ENCODE measurements around the gene RASSF5.

RASSF5 gene

DNA sequence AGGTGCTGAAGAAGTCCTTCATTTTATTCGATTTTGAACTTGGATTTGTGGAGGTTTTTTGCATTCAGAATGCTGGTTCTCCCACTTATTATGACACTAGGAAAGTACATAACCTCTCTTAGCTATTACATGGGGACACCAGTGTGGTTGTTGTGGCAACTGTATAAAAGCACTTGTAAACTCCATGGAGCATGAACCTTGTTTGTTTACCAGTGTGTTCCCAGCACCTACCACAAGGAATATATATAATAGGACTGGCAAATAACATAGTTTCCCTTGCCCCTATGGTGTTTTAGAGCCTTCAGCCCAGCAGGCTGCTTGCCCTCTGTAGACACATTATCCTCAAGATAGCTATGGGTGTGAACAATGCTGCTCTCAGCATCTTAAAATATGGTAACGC lies 43.1 kb downstream of the RASSF5 start:
- no peak for DNase-seq (ENCODE audit: low read depth)

DNA sequence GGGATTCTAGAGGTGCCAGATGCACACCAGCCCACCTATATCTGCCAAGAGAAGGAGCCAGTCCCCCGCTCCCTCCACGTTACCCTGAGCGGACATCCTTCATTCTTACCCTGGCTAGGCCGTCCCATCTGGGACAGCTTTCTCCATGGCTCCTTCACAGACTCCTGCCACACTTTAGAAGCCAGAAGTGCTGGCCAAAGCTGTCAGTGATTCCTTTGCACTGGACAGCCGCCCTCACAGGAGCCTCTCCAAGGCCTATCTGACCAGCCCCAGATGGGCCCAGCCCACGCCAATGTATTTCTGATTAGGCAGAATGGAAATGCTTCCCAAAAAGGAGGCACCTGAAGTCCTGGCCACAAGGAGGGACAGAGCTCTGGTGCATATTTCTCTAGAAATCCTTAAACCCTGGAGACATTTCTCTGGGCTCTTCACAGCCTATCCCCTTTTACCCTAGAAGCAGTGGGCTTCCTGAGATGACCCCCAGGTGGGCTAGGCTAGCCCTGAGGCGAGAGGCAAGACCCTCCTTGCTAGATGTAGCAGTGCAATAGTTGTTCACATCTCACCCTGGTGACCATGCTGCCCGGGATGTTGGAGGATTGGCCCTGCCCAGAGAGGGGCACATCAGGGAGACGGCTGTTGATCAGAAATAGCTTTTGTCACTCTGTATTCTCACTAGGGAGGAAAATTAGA lies 44.1 kb downstream of the RASSF5 start:
- DNase-seq (ENCODE audit: low read depth), result no peak

DNA sequence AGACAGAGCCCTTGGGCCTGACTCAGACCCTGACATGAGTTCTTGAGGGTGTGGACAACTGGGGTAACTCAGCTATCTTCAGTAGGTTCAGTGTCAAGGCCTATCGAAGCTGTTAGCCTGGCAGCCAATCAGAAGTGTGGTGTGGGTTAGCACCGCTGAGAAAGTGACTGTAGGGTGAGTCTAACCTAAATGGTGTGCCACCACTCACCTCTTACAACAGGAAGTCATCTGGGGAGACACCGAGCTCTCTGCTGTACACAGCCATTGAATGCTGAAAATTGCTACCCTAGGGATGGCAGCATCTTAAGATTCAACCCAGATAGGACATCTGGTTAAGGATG lies 44.6 kb downstream of the RASSF5 start:
- peak; percentile 70 for DNase-seq (ENCODE audit: low read depth)

DNA sequence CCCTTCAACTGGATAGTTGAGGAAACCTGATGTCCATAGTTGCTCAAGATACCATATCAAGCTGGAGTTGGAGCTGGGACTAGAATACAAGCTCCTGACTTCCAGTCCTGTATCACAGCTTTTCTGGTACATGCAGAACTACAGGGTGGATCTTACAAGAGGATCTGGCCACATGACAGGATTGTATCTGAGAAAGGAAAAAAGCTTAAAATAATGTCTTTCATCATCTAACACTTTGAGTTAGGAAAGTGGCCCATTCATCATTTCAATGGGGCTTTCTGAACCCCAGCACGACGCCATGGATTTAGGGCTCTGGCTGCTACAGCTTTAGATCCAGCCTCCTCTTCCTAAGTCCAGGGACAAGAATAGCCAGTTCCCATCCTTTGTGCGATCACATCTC lies 46.9 kb downstream of the RASSF5 start:
- DNase-seq (ENCODE audit: low read depth), result no peak

DNA sequence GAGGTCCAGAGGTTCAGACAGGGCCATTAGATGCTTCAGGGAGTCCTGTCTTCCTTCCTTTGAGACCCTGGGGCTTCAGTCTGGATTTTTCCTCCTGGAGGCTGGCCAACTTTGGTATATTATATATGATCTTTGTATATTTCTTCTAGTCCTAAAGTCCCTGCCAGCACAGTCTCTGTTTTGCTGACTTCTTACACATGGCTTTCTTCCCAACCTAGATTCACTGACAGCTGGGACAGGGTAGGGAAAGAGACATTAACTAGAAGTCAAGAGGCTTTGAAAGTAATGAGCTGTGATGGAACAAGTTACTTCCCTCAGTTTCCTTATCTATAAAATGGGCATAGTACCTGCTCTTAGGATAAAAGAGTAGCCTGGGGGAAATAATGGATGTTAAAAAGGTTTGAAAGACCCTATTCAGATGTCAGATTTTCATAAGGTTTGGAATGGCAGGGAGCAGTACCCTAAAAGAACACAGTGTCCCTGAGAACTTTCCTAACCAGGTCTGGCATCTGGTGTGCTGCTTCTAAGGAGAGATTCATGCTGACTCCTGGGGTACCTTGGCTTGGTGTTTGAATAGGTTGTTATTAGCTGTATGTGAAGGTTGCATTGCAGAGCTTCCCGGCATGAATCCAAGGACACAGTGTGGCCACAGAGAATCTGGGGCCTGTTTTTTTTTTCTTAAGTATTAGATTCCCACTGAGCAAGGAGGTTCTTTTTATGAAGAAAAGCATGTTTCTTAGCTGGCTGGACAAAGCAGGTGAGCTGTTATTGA lies 47.6 kb downstream of the RASSF5 start:
- DNase-seq (ENCODE audit: low read depth), result no peak

DNA sequence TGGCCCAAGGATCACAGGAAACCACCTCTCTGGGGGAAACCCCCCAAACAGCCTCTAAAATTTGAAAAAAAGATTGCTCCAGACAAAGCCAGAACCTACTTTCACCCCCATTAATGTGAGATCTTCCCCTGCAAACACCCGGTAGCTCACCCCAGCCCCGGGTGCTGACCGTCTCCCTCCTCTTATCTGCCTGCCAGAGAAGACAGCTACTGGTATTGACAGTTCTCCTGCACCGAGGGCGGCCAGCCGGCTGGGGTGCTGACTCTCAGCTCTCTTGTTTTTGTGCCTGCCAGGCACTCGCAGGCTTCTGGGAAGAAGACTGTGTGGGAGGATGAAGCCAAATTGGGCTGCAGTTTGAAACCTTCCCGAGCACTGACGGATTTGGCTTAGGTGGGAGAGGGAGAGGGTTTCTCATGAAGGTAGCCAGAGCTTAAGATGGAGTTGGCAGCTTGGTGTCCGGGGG lies 48.2 kb downstream of the RASSF5 start:
- DNase-seq (ENCODE audit: low read depth), result no peak

DNA sequence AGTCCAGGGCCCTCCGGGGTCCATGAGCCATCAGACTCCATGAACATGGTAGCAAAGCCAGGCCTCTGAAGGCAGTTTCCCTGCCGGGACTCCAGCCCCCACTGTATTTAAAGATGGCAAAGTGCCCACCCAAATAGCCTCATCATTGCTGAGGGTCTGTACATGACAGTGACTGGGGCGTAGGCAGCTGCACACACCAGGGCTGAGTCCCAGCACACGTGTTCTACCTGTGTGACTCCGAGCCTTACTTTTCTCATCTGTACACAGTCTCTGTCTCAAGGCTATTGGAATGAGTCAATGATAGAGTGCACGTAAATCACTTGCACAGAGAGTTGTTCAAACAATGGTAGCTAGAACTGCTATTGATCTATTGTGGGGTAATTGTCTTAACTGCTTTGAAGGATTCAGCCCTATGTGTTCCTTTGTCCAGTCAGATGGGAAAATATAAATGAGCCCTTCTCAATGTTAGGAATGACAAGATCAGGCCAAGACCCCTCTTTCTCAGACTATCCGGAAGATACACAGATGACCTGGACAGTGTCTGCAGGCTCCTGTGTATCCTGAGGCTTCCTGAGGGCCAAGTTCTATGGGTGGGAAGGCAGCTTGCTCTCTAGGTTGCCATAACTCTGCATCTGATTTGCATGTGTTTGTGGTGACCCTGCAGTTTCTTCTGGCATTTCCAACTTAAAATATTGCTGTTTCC lies 48.9 kb downstream of the RASSF5 start:
- no peak for DNase-seq (ENCODE audit: low read depth)

DNA sequence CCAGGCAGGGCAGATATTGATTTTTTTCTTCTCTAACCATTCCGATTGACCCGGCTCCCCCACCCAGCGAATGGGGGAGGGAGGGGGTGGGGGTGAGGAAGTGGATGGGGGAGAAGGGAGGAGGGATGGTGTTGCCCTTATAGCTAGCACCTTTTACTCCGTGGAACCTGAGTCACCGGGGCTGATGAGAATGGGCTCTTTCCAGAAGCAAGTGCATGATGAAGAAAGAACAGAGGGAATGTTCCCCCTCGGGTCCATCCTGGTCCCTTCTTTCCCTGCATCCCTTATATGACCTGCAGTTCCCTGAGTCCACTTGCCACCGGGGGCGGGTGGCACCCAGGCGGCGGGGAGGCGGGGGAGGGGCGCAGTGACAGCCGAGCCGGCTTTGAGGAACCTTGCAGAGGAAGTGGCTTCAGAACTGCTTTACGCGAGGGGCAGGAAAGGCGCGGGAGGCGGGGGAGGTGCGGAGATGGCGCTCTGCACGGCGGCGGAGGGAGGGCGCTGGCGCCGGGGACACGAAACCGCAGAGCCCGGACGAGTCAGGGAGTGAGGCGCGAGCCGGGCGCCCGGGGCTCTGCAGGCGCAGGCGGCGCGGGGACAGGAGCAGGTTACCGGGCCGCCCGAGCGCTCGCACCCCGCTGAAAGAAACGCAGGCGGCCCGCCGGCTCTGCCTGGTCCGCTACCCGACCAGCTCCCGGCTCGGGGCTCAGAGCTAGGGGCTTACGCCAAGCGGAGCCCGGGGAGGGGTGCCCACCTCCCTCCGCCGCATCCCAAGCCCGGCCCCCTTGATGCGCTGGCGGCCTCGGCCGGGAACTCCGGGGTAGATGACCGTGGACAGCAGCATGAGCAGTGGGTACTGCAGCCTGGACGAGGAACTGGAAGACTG lies 49.7 kb downstream of the RASSF5 start:
- peak; percentile 75 for DNase-seq (ENCODE audit: low read depth)

DNA sequence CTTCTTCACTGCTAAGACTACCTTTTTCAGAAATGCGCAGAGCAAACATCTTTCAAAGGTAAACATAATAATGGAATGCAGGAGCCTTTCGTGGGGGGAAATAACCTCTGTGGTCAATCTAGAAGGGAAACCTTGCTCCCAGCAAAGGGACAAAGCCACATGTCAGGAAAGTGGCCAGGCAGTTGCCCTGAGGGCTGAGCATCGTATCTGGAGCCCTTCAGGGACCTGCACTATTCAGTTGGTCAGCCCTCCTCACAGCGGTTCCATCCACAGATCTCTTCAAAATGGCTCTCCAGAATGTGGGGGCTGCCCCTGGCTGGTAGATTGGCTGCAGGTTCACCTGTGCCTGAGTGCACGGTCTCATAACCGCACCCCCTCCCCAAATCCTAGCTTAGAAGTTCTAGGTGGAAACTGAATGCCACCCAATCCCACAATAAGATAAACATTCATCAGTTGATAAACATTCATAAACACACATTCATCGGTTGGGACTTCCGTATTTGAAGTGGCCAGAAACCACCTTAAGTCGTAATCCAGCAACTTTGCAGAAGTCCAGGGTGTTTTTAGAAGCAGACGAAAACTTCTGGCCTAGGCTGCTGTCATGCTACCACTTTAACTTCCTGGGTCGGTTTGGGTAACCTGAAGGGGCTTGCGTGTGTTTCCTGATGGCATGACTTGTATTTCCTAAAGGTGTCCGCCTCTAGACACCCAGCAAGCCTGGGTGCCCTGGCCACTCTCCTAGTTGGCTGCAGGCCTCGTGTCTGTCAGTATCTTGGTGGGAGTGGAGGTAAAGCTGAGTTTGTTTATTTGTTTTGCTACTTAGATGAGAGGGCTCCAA lies 50.5 kb downstream of the RASSF5 start:
- DNase-seq (ENCODE audit: low read depth), result no peak

DNA sequence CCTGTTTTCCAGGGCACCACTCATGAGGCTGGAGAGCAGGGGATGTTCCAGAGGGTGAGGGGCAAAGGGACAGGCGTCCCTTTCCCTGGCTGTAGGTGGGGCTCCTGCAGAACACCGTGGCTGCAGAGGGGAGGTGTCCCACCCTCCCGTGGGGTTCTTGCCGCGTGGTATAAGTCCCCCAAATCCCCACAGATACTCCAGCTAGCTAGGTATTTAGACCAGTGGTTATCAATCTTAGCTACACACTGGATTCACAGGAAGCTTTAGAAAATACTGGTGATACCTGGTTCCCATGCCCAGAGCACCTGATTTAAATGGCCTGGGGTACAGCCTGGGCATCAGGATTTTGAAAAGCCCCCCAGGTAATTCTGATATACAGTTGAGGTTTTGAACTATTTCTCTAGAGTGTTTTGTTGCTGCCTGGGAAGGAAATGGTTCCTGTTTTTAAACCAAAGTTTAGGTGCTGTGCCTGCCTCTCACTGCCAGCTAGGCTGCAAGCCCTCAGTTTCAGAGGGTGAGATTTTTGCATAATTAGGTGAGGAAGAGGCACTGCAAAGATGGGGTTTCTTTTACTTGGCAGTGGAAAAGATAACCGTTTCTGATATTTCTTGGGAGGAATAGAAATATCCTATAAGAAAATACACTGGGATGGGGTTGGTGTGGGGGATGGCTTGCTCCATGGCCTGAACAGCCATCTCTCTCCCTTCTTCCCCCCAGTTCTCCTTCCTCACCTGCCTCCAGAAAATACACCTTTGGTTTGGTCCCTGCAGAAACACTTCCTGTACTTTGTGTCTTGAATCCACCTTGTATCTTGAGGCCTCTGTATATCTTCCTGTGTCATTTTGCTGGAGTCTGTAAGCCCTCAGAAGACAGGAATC lies 51.7 kb downstream of the RASSF5 start:
- no peak for DNase-seq (ENCODE audit: low read depth)

DNA sequence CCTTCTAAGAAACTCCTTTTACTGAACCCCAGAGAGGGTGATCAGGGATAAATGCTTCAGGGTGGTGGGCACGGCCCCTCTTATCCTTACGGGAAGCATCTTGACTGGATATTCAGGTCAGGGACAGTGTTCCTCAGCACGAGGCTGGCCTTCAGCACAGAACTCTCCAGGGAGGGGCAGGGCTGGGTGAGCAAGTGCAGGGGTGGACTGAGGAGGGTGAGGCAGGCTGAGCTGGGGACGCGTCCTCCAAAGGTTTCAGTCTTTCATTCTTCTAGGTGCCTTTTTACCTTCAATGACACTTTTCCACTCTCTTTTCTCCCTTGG lies 52.3 kb downstream of the RASSF5 start:
- no peak for DNase-seq (ENCODE audit: low read depth)

DNA sequence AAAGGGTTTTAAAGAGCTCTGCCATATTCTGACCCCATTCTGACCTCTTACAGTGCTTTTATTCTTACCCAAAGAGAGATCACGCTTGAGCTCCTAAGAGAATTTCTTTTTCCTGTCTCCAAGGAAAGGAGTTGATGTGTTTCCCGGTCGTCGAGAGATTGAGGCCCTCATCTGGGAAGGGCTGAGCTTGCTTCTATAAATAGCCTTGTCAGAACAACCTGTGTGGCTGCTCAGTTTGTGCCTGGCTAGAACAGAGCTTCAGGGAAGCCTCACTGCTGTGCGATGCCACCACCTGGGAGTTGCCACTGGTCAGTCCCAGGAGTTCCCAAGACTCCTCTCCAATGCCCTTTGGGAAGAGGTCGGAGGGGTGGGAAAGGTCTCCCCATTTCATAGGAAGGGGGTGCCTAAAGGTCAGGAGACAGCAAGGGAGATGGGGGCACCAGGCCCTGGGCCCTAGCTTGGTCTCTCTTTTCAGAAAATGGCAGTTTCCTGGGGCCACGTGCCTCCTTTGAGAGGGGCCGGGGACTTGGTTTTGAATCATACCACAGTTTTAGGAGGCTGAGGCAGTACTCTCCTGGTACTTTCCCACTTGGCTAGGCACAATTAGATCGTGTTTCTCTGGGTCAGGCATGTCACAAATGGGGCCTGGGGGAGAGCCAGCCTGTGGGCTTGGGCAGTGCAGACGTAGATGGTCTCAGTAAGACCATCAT lies 52.8 kb downstream of the RASSF5 start:
- no peak for DNase-seq (ENCODE audit: low read depth)

DNA sequence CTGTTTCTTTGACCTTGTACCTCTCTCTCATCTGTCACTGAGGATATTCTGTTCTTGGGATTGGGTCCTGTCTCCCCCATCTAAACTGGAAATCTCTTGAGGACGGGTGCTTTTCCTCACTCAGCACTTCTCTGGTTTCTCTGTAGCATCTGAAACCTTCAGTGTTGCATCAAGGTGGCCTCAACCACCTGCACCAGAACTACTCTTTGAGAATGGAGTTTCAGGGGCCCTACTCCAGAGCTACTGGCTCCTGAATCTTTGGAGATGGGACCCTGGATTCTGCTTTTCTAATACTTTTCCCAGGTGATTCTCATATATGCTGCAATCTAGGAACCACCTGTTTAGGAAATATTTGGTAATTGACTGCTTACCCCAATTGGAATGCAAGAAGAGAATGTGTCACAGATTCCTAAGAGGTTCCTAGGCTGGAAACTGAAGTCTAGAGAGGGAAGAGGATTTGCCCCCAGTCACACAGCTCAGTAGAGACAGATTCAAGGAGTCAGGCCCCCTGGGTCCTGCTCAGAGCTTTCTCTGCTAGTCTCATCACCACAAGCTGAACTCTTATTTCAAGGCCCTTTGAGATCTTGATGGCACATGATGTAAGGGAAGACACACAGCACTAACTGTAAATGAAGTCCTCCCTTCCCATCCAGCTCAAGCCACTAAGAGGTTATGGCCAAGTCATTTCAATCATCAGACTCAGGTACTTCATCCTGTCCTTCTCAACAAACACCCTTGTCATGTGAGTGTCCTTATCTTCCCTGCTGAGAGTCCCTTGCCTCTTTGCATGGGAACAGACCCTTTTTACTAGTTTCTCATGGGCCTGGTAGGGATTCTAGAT lies 56.3 kb downstream of the RASSF5 start:
- no peak for DNase-seq (ENCODE audit: low read depth)

DNA sequence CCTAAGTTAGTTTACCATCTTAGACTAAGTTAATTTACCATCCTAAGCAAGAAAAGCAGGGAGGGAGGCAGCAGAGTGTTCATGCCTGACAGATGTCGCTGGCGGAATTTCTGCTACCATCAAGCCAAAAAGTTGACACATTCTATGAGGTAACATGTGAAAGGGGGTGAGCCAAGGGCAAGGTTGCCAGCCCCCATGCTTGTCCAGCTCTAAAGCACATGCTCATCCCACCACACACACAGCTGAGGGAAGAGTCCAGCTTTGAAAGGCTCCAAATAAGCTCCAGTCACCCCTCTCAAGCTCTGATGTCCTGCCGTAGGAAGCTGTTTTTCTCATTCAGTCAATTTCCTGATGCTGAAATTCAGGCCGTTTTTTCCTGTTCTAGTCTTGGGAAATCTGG lies 58.7 kb downstream of the RASSF5 start:
- no peak for DNase-seq (ENCODE audit: low read depth)

DNA sequence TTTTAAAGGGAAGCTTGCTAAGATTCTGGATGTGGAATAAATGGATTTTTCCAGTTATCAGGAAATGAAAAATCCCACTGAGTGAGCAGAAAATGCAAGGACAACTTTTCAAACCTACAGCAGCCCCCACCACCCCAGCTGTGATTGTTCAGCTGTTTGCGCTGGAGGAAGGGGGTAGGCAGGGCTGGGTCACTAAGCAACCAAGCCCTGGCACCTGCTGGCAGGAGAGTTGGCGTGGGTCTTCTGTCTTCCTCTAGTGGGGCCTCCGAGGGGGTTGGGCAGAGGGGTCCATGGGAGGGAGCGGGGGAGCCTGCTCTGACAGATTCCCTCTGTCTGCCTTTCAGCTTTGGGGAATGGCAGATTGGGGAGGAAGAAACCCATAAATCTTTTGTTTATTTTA lies 59.7 kb downstream of the RASSF5 start:
- no peak for DNase-seq (ENCODE audit: low read depth)

DNA sequence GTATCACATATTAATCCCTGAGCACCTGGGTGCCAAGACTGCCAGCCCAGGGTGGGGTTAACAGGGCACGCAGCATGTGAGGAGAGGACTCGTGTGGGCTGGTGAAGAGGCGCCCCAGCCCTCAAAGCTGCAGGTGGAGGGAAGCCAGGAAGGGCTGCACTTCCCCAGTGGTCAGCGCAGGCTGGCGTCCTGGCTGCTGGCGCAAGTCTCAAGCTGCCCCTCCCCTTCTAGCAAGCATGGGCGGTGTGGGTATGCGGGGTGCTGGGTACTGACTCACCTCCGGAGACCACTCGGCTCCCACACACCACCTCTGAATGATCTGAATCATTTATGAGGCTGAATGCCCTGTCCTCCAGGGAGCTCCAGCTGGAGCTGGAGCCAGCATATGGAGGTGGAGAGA lies 60.9 kb downstream of the RASSF5 start:
- DNase-seq (ENCODE audit: low read depth), result no peak

DNA sequence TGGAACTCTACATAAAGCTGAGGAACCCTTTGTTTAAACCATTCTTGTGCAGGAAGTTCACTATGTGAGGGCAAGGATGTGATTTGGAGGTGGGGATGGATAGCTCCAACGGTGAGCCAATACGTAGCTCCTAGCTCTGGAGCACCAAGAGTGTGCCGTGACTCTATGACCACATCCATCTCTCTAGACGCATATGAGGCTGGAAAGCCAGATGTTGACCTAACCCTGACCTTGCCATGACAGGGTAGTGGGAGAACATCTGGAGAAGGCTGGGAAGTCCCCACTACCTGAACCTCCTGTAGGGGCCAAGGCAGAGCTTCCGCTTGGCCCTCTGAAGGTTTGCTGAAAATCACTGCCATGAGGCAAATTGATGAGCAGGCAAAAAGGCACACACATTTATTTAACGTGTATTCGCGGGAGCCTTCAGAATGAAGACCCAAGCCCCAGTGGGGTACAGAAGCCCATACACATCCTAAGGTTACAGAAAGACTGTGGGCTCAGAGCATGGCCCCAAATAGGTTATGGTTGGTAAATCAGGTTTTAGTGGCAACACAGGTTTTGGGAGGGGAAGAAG lies 61.5 kb downstream of the RASSF5 start:
- no peak for DNase-seq (ENCODE audit: low read depth)

DNA sequence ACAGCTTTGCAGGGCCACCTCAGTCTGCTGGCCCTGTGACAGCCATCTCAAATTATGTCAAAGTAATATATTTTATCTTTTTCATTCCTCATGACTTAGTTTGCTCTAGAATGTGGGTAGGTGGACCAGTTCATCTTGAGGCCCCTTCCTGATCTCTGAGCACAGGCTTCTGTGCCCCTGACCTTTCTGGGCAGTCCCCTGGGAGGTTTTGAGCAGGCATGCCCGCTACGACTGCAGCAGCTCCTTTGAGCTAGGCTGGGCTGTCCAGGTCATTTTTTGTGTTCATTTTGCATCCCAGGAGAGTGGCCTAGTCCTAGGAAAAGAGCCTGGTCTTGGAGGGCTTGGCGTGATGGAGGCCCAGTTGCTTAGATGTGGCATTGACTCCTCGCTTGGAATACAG lies 62.2 kb downstream of the RASSF5 start:
- DNase-seq (ENCODE audit: low read depth), result no peak

All from T follicular helper cell (primary cell).